ENCODE results near the gene KRTAP2-4. TPM values are rescaled to one million over a fixed set of nuclear protein-coding genes. Genes with fewer than 3 reads are reported as not detected.

Gene KRTAP2-4
- total and polyA plus RNA-seq, 2 of the 4 experiments (the other 2 are of a cell fraction), result not detected

DNA sequence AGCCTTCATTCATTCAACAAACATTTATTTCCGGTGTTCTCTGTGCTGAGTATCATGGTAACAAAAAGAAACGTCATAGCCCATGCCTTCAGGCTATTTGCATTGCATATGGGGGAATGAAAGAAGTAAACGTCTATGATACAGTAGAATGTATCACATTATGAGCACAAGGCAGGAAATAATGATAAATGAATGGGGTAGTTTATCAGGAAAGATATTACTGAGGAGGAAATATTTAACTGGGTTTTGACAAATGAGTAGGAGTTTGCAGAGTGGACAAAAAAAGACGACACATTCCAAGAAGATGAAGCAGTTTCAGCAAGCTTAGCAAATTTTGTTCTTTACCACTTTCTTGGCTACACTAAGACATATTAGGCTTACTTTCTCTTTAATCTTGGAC lies 16.9 kb upstream of the KRTAP2-4 start:
- POLR2A ChIA-PET (ENCODE audit: unreplicated experiment), result no interaction called here
- Histone ChIP-seq H4K8ac (ENCODE audit: low read depth in 2 of 2, low read length in 2 of 2) (peak overlapping the region; percentile 56 to 70; a peak in 2 of 4 replicates), H3K18ac (ENCODE audit: low read depth, low read length) (peak overlapping the region; percentile 98; the same call in 1 of the 2 replicates), H3K23ac (ENCODE audit: low read depth, low read length) (no peak overlapping the region), H4K20me1 (ENCODE audit: insufficient read depth, low read length) (no peaks in the 10 kb centered on the region), H4K5ac (ENCODE audit: low read depth, low read length) (peak overlapping the region; percentile 95; the same call in 1 of the 2 replicates), H3K27ac (ENCODE audit: insufficient read depth, low read length) (peak overlapping the region; percentile 35), H2BK5ac (ENCODE audit: low read depth, low read length, poor library complexity, severe bottlenecking) (peak overlapping the region; percentile 89), H3K9me3 (ENCODE audit: control insufficient read depth, insufficient read depth, low read length) (no peaks in the 10 kb centered on the region), H3K9ac (ENCODE audit: low read depth, low read length) (no peak overlapping the region), H3K56ac (ENCODE audit: extremely low read depth, insufficient read depth, low read length) (no peak overlapping the region), H2BK120ac (ENCODE audit: low read depth, low read length) (peak overlapping the region; percentile 80), H3K4me1 (ENCODE audit: control insufficient read depth, insufficient read depth, low read length) (no peaks in the 10 kb centered on the region; the same call in 1 of the 2 replicates), H3K79me1 (ENCODE audit: low read depth in 1 of 2, low read length in 2 of 2) (no peaks in the 10 kb centered on the region), H3K4me3 (ENCODE audit: insufficient read depth, low read depth, low read length) (no peak overlapping the region), H2AK9ac (replicated peaks; ENCODE audit: low read depth, low read length, poor library complexity) (no peak overlapping the region), H4K91ac (ENCODE audit: insufficient read depth, low read depth, low read length) (no peak overlapping the region), H2BK15ac (ENCODE audit: low read depth, low read length) (peak overlapping the region; percentile 70; the same call in 1 of the 3 replicates), H3K14ac (replicated peaks; ENCODE audit: low read depth, low read length) (peak overlapping the region; percentile 37; the same call in 1 of the 2 replicates), H2AFZ (replicated peaks; ENCODE audit: low read length, poor library complexity) (no peak overlapping the region), H3K36me3 (ENCODE audit: control insufficient read depth, insufficient read depth, low read length) (no peaks in the 10 kb centered on the region), H3K4ac (ENCODE audit: low read depth, low read length) (peak overlapping the region; percentile 77; the same call in 1 of the 2 replicates), H2AK5ac (ENCODE audit: low read depth, low read length) (no peak overlapping the region), H3K9me1 (ENCODE audit: insufficient read depth, low read length) (no peaks in the 10 kb centered on the region; the same call in 1 of the 2 replicates), H3K4me2 (ENCODE audit: low read depth, low read length) (no peak overlapping the region), H3K27me3 (ENCODE audit: control insufficient read depth, insufficient read depth, low read length) (no peaks in the 10 kb centered on the region), H2BK20ac (ENCODE audit: low read depth, low read length) (peak overlapping the region; percentile 61; the same call in 1 of the 2 replicates)
- CTCF ChIA-PET, result no interaction called here
- intact Hi-C loops (cut with micrococcal nuclease) (no loop called here), dilution Hi-C loops (cut with HindIII; ENCODE audit: low sequenced_read_pairs, unreplicated experiment) (no loop called here), in situ Hi-C loops (cut with MboI; ENCODE audit: low sequenced_read_pairs) (no loop called here)
- BruUV-seq (replicated peaks), result no TSS peak
- ATAC-seq (ENCODE audit: low read depth) (peak; percentile 31), DNase-seq (peak; percentile 35)
- no CpG with 5 or more reads among the region's 4 CpGs for WGBS, 2 experiments (ENCODE audit: extremely low coverage in 2 of 2, insufficient read length in 1 of 2)
- TF ChIP-seq MAFK (IDR thresholded peaks at IDR 0.05; ENCODE audit: low read depth, low read length), result peak; percentile 78
- TF ChIP-seq, protein P1, sequence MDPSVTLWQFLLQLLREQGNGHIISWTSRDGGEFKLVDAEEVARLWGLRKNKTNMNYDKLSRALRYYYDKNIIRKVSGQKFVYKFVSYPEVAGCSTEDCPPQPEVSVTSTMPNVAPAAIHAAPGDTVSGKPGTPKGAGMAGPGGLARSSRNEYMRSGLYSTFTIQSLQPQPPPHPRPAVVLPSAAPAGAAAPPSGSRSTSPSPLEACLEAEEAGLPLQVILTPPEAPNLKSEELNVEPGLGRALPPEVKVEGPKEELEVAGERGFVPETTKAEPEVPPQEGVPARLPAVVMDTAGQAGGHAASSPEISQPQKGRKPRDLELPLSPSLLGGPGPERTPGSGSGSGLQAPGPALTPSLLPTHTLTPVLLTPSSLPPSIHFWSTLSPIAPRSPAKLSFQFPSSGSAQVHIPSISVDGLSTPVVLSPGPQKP (IDR thresholded peaks at IDR 0.05; ENCODE audit: borderline replicate concordance, low read depth, low read length), result no peak
- TF ChIP-seq FOS (IDR thresholded peaks at IDR 0.05; ENCODE audit: low read depth, low read length), result no peak

Data from IMR-90 (cell line).